ENCODE data around the gene SHC1.

Gene SHC1

DNA sequence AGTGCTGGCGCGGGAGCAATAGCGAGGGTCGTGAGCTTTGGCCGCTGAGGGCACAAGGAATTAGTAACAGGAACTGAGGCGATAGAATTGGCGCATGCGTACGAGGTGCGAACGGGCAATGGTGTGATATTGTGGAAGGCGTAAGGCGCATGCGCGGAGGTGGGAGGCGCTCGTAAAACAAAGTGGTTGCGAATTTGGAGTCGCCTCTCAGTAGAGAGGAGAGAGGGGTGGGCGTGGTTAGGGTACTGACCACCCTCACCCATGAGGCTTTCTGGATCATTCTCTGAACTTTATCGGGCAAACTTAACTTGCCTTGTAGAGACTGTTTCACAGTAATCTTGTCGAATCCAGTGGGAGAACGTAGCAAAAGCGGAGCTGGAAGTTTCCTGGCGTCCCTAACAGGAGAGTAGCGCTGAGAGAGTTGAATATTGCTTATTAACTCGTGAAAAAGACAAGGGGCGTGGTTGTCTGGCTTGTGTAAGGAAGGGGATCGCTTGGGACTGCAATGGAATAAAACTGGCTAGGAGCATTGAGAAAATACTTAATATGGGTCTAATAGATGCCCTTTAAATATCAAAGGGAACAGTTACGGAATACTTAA, 4.4 kb upstream of the SHC1 start:
- peak; percentile 86 to 90 for DNase-seq (ENCODE audit: low read depth in 1 of 2, low spot score in 1 of 2)

DNA sequence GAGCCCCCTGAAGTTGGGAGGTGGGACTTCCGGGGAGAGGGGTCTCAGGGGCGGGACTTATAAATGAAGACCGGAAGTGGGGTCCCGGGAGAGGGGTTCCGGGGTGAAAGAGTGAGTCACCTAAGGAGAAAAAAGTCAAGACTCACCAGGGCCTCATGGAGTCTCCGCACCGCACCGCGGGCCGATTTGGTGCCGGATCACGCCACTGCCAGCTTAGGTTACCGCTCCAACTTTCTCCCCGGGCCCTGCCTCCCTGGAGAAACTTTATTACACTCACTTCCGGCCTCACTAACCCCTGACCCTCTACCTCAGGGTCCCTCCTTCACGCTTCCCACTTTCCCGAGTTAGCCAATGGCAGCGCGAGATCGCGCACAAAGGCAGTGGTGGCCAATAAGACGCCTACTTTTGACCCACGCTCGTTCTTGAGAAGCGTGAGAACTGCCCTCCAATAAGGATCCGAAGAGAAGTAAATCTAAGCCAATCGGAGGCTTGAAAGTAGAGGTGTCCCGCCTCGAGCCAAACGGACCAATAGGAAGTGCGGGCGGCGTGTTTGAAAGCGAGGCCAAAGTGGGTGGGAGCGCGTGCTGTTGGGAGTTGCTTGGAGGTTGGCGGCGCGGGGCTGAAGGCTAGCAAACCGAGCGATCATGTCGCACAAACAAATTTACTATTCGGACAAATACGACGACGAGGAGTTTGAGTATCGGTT, 3.7 kb upstream of the SHC1 start, which contains the start of gene CKS1B:
CKS1B (plus strand) TSS at position 580 of the 706 bp plus-strand sequence; CDS start at position 645, 65 bp downstream.
- peak; percentile 90 to 93 for DNase-seq (ENCODE audit: low read depth in 1 of 2, low spot score in 1 of 2)

DNA sequence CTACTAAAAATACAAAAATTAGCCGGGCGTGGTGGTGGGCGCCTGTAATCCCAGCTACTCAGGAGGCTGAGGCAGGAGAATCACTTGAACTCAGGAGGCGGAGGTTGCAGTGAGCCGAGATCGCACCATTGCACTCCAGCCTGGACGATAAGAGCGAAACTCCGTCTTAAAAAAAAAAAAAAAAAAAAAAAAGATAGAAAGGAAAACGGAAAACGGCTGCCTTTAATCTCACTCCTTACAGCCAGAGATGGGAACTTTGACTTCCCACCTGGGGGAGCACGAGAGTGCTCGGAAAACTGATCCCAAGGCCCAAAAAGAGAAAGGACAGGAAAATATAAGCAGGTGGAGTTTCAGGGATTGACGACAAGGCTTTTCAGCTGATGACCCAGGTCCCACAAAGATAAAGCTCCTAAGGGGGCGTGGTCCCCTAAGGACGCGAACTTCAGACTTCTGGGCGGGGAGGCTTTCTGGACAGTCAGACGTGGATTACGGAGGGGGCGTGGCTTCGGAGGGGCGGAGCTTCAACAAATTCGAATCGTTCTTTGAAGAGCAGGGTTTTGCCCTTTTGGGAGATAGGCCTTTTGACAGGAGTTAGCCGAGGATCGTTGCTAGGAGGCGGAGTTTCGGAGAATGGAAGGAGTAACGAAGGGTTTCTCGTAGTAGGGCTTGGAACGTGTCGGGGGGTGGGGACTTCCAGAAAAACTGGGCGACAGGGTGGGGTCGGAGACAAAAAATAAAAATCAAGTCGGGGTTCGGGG, 3.0 kb upstream of the SHC1 start:
- peak; percentile 81 to 83 for DNase-seq (ENCODE audit: low read depth in 1 of 2, low spot score in 1 of 2)

DNA sequence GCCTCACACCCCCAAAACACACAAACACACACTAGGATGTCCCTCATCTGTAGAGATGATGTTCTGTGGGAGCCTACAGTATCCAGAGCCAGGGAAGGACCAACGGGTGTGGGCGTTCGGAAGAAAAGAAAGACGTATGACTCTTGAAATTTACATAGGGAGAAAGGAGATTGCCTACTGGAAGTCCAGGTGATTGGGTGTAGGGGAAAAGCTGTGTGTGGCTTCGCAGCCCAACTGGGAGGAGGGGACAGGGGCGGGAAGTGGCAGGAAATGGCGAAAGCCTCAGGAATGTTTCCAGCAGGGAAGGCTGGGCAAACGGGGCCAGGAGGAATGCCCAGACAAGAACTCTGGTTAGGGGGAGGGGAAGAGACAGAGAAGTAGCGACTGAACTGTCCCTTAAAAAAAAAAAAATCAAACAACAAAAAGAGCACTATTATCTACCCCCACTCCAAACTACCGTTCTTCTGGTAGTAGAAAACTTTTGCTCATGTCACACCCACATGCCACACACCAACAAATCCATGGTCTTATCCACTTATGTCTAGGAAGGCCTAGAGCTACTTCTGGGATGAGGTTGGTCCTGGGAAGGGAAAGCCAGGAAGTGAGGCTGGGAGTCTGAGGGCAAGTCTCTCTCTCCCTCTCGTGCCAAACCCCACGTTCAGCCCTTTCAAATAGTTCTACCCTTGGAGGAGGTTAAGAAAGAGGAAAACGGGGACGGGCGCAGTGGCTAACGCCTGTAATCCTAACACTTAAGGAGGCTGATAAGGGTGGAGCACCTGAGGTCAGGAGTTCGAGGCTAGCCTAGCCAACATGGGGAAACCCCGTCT, 2.2 kb upstream of the SHC1 start:
- no peak for DNase-seq (ENCODE audit: low read depth in 1 of 2, low spot score in 1 of 2)

DNA sequence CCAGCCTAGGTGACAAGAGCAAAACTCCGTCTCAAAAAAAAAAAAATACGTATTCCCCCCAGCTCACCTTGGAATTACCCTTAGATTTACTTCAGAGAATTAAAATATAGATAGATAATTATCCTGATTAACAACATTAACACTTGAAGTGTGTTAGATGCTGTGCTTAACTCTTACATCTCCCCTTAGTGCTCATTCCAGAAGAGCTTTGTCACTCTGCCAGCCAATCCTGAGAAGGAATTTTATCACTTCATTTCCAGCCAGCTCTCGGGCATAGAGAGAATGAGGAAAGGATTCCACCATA, 1.6 kb upstream of the SHC1 start:
- DNase-seq (ENCODE audit: low read depth in 1 of 2, low spot score in 1 of 2) = no peak

DNA sequence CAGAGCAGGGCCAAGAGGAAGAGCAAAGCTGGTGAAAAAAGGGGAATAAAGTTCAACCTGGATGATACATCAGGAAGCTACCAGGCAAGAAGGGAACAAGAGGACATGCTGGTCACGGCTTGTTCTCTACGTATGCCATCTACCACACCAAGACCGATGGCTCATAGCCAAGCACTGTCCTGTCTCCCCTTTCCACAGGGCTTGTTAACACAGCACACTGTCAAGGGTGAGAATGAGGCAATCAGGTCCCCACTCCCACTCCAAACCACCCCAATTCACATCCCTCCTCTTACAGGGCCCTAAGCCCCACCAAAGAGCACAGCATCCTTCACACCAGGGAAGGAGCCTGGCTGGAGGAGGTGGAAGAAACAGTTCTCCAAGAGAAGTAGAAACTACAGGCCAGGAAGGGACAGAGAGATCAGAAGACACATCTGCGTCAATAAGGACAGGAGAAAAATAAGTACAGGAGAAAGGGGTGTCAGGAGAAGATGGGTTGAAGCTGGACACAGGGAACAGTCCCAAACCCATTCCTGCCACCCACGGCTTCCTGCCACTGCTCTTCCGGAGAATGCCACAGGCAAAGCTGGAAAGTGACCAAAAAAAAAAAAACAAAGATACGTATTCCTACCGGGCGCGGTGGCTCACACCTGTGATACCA, 923 bp upstream of the SHC1 start:
- DNase-seq (ENCODE audit: low read depth in 1 of 2, low spot score in 1 of 2) = no peak

DNA sequence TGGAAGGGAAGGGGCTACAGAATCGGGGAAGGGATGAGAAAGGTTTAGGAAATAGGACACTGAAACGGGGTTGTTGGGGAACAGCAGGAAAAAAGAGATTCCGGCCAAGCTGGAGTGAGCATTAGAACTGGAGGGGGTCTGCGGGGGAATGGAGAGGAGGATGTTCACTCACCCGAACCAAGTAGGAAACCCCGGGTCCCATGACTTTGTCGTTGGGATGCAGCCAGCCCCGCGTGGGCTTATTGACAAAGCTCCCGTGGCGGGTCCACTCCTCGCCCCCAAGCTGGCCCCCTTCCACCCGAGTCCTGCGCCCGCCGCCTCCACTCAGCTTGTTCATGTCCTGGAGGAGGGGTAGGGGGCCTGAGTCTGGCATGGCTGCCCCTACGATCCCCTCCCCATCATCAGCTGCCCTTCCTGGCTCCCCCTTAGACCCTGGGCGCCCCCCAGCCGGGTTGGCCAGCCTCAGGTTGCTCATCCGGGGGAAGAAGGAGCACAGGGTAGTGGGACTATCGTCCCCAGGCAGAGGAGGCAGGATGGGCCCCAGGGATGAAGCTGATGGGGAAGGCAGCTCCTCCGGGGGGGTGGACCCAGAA, 591 bp downstream of the SHC1 start:
- DNase-seq (ENCODE audit: low read depth in 1 of 2, low spot score in 1 of 2) = no peak

DNA sequence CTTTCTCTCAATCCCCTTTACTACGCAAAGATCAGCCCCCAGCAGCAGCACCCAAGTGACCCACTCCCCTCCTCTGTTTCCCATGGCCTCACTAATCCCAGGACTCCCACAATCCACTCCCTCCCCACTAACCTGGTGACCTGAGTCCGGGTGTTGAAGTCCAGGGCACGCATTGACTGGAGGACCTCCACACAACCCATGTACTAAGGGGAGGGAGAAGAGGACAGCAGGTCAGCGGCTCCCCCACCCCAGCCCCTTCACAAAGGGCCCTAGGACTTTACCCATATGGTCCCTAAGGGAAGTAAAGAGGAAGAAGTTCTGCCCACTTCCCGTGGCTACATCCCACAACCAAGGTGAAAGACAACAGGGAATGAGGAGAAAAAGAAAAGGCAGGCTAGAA, 1.3 kb downstream of the SHC1 start:
- DNase-seq (ENCODE audit: low read depth in 1 of 2, low spot score in 1 of 2) = no peak

DNA sequence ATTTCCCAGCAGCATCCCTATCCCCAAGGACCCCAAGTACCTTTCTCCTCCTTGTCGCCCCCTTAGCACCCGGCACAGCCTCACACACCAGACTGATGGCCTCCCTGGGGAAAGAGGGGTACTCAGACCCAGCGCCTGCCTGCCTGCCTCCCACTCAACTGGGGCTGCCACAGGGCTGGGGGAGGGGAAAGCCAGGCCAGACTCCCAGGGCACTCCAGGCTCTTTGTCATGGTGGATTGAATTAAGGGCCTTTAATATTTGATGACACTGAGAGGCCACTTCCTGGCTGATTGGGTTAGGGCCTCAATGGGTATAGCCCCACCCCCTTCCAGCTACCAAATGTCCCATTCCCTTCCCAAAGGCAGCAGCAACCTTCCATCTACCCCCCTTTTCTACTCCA, 1.8 kb downstream of the SHC1 start:
- DNase-seq (ENCODE audit: low read depth in 1 of 2, low spot score in 1 of 2) = no peak

DNA sequence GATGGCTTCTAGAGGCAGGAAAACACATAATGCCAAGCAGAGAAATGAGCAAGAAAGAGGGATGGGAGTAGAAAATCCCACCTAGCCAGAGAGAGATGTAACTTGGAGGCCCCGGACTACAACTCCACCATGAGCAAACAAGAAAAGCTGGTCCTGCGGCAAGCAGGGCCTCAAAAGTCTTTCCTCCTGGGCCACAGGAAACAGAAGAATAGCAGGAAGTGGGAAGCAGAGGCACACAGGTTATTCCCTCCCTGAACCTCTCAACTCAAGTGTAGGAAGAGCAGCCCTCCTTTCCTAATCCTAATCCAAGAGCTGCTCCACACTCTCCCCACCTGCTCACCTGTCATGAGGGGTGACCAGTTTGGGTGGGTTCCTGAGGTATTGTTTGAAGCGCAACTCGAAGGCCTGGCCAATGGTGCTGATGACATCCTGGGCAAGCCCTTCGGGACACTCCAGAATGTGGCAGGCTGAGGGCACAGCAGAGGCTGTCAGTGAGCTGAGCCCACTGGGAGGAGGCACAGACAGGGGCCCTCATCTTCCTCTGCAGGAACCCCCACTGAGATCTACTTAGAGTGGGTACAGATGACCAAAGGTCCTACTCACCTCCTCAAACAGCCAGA, 3.1 kb downstream of the SHC1 start:
- DNase-seq (ENCODE audit: low read depth in 1 of 2, low spot score in 1 of 2) = no peak

DNA sequence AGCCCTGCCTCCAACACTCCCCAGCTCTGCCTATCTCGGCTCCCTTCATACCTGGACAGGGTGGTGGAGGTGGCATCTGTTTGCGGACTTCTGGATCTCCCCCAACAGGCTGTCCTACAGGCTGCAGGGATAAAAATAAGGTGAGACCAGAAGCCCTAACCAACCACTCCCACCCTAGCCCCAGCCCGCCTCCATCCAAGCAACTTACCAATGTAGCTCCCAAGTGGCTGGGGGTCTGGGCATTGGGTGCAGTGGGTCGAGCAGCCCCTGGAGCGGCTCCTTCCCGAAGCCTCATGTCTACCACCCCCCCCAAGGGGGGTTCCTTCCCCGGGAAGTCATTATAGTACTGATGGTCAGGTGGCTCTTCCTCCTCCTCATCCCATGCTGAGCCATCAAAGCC, 4.4 kb downstream of the SHC1 start:
- DNase-seq (ENCODE audit: low read depth in 1 of 2, low spot score in 1 of 2) = no peak

DNA sequence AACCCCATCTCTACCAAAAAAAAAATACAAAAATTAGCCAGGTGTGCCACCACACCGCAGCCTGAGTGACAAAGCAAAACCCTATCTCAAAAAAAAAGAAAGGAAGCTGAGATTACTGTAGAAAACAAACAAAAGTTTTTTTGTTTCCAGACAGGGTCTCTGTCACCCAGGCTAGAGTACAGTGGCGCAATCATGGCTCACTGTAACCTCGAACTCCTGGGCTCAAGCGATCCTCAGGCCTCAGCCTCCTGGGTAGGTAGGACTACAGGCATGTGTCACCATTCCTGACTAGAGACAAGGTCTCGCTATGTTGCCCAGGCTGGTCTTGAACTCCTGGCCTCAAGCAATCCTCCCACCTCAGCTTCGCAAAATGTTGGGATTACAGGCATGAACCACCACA, 6.2 kb downstream of the SHC1 start:
- DNase-seq (ENCODE audit: low read depth in 1 of 2, low spot score in 1 of 2) = no peak

DNA sequence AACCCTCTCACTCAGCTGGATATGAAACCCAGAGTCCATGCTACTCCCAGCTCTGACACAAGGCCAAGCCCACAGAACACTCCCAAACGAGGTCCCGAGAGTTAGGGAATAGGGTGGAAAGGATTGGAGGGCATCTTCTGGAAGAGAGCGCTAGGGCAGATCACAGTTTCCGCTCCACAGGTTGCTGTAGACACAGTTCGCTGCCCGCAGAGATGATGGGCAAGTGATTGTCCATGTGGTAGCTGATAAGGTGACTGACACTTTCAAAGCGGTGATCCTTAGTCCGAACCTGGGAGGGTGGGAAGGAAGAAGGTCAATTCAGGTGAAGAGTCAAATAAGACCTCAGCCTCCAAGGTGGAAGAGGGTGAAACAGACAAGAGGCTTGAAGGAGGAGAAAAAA, 6.9 kb downstream of the SHC1 start:
- no peak for DNase-seq (ENCODE audit: low read depth in 1 of 2, low spot score in 1 of 2)

DNA sequence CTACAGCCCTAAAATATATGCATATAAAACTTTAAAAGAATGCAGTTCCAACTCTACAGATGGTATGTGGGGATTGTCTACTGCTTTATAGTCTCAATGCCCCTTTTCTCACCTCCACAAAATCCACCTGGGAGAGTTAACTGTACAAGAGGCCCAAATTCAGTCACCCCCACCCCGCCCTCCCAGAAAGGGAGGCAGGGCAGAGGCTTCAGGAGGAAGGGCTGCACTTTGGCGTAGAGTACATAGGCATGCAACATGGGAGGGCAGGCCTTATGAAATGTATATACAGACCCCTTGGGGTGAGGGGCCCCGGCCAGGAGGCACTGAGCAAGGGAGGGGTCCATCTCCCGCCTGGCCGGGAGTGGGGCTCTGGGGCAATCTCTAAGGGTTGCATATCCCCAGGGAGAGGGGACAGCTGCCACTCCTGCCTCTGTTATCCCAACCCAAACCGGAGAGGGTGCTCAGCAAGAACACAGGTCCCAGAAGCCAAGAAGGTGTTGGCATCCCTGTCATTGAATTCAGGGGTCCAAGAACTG, 7.7 kb downstream of the SHC1 start:
- DNase-seq (ENCODE audit: low read depth in 1 of 2, low spot score in 1 of 2) = no peak

DNA sequence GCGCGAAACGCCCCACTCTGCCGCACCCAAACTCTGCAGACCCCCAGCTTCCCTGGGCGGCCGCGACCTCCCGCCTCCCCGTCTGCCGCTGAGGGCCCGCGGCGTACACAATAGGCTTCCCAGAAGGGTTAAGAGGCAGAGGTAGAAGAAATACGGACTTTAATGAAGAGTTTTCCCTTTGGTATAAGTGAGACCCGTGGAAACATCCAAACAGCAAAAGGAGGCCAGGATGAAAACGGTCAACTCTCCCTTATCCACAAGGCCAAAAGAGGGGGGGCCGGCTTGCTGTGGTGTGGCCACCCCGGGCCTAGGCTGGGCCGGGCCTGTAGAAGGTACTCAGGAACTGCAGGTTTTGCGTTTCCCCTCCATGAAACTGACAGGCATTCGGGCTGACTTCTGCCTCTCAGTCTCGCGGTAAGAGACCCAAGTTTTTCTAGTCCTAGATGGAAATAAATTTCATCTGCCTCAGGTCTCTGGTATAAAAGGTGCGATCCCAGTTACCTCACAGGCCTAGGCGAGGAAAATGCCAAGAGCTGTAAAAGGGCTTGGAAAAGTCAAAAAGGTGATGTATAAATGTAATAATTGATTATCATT, 8.3 kb downstream of the SHC1 start:
- no peak for DNase-seq (ENCODE audit: low read depth in 1 of 2, low spot score in 1 of 2)

DNA sequence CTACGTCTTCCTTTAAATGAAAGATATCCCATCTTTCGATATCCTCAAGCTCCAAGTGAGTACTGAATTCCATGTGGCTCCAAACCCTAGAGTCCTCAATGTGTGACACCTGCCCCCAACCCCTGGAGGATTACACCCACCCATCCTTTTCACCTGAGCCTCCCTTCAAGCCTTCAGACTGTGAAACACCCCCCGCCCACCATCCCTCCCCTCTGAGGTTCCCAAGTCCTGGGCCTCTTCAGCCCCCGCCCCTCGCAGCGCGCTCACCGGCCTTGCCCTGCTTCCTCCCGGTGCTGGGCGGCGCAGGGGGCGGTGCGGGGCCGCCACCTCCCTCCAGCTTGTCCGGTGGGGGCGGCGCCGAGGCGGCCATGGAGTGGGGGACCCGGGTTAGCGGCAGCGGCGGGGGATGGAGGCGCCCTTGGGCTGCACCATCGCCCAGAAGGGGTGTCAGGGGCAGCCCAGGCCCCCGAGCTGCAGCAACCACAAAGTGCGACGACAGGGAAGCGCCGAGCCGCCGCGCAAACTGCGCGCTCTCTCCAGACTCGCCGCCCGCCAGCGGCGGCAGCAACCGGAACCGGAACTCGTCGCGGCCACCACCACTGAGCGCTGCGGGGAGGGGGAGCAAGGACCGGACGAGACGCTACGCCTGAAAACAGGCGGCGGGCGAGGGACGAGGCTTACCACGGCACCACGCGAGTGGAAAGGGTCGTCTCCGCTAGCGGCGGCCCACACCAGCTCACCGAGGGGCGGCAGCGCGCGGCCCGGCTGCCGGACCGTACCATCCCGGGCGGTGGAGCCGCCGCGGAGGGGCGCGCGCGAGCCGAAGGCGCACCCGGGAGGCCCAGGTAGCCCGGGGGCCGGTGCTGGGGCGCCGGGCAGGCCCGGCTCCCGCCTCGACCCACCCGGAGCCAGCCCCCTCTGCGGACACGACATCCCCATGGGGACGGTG, 9.1 kb downstream of the SHC1 start, which contains the start of gene PYGO2:
PYGO2 (minus strand) TSS at position 576 of the 949 bp plus-strand sequence; CDS start at position 370, 206 bp downstream.
- peak; percentile 63 to 74 for DNase-seq (ENCODE audit: low read depth in 1 of 2, low spot score in 1 of 2)

DNA sequence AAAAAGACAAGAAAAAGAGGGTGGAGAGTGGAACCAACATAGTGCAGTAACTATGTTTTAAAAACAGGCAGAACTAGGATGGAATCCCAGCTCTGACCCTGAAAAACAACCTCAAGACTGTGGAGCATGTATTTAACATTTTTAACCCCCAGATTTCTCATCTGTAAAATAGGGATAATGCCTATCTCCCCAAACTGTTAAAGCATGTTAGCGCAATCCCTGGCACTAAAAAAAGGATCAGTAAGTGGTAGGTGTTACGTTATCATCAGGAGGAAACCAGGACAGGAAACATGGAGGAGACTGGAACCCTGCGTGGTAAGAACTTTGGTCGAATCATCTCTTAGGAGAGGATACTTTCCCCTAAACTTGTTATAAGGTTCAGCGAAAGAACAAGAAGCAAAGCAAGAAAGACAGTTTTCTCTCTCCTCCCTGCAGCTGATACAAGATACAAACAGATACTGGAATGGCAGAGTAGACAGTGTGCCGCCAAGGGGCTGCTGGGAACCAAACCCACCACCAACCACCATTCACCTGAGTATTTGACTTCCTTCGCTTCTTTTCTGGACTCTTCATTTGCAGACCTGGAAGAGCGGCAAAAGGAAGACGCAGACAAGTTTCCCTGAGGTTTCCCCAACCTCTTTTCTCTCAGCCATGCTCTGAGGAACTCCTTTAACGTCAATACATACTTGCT, 10.0 kb downstream of the SHC1 start:
- DNase-seq (ENCODE audit: low read depth in 1 of 2, low spot score in 1 of 2) = no peak

DNA sequence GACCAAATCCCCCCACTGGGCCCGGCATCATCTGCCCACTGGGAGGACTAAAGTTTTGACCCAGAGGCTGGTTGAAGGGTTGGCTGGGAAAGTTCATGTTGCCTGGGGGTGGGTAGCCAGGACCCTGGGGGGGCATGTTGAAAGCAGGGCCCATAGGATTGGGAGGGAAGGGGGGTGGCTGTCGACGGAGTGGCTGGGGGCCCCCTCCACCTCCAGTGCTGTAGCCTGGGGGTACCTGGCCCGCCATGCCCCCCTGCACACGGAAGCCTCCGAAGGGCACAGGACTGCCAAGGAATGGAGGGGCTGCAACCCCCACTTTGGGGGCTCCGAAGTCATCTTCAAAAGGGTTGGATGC, 11.1 kb downstream of the SHC1 start:
- no peak for DNase-seq (ENCODE audit: low read depth in 1 of 2, low spot score in 1 of 2)
